ENCODE results near the gene KCP.

KCP gene

DNA sequence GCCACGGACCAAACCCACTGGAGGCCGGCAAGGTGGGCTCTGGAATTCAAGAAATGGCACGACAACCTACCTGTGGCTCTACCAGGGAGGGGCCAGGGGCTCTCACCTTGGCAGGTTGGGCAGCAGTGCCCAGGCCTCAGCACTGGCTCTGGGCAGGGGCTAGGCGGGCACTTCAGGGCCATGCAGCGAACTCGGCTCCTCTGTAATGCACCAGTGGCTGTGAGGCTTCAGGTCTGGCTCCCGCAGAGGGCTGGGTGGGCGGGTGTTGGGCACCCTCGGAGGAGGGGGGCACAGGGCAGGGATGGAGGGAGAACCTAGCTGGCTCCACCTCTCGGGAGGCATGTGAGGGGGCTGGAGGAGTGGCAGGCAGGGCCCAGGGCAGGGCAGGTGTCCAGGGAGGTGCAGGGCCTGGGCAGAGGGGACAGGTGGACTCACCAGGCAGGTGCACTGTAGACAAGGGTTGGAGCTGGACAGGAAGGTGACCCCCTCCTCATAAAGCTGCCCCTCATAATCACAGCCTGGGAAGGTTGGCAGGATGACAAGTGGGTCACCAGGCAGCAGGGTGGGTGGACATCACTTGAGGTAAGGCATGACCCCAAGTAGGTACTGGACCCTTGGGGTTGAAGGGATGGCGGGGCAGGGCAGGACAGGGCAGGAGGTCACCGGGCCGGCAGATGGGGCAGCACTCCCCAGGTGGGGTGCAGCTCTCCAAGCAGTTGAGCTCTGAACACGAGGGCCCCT, 6.7 kb downstream of the KCP start:
- TF ChIP-seq, protein P1, sequence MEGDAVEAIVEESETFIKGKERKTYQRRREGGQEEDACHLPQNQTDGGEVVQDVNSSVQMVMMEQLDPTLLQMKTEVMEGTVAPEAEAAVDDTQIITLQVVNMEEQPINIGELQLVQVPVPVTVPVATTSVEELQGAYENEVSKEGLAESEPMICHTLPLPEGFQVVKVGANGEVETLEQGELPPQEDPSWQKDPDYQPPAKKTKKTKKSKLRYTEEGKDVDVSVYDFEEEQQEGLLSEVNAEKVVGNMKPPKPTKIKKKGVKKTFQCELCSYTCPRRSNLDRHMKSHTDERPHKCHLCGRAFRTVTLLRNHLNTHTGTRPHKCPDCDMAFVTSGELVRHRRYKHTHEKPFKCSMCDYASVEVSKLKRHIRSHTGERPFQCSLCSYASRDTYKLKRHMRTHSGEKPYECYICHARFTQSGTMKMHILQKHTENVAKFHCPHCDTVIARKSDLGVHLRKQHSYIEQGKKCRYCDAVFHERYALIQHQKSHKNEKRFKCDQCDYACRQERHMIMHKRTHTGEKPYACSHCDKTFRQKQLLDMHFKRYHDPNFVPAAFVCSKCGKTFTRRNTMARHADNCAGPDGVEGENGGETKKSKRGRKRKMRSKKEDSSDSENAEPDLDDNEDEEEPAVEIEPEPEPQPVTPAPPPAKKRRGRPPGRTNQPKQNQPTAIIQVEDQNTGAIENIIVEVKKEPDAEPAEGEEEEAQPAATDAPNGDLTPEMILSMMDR (IDR thresholded peaks at IDR 0.05; ENCODE audit: insufficient read depth, low read depth, low read length, missing control alignments), result no peak
- no peak for DNase-seq (ENCODE audit: low read depth)

DNA sequence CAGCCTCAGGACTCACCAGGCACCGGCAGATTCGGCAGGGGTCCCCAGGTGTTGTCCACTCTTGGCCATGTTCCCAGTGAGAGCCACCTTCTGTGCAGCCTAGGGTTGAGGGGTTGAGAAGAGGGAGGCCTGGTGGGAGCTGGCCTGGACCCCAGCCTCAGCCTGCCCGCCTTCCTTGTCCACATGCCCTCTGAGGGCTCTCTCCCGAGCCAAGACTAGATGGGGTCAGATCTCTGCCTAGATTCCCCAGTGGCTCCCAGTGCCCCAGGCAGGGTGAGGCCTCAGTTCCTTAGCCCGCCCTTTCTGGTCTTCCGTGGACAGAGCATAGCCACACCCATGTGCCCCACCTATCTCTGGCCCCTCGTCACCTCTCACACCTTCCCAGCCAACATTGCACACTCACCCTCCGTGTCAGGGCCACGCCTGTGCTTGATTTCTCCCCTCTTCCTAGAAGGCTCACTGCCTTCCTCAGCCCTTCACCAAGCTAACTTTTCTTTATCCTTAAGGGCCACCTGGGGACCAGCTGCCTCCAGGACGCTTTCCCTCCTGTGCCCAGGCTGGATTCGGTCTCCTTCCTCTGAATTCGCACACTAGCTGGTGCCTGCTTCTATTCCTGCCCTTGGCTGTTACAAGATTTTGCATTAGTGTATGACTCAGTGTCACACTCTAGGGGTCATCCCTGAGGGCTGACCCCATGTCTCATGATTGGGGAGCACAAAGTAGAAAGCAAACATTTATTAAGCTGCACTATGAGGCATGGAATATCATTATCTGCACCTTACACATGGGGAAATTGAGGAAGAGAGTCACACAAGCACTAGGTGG, 7.5 kb downstream of the KCP start:
- DNase-seq (ENCODE audit: low read depth), result peak; percentile 30
- no peak overlapping the region for H3K4me3 ChIP-seq (ENCODE audit: low read length)
- TF ChIP-seq, protein P1 (IDR thresholded peaks at IDR 0.05; ENCODE audit: insufficient read depth, low read depth, low read length, missing control alignments), result no peak

More for the DNA sequence above, 6.7 kb downstream of the KCP start:
- H3K4me3 ChIP-seq (ENCODE audit: low read length), result no peak overlapping the region

DNA sequence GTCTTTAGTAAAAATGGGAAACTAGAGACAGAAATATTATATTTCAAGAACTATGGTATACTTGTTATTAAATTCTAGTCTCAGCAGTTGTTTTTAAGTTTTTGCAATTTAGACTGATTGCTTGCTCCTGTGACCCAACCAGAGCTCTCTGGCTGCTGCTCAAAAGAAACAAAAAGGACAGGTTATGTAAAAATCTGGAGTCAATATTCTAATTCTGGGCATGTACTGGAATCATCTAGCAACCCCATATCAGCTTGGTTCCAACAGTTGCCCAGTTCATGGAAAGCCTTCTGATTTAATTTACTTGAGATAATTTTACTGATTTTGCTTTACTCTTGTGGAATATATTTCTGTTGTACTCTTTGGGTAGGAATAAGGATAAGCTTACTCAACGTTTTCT, 10.3 kb downstream of the KCP start:
- no peak overlapping the region for H3K4me3 ChIP-seq (ENCODE audit: low read length)
- TF ChIP-seq, protein P1 (IDR thresholded peaks at IDR 0.05; ENCODE audit: insufficient read depth, low read depth, low read length, missing control alignments), result no peak
- no peak for DNase-seq (ENCODE audit: low read depth)

DNA sequence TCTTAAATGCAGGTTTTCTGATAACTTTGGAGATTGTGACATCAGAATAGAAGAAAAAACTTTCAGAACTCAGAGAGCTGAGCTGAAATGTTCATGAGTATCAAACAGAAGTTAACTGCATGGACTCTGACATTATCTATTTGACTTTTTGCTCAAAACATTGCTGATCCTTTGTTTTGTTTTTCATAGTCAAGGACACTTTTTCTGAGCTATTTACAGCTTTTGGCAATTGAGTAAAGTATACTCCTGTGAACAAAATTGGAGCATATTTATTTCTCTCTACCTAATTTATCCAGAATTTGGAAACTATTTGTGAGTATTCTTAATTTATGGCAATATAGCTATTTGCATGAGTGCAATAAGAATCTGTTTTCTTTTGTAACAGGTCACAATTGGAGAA, 11.1 kb downstream of the KCP start:
- H3K4me3 ChIP-seq (ENCODE audit: low read length), result no peak overlapping the region
- no peak for DNase-seq (ENCODE audit: low read depth)
- TF ChIP-seq, protein P1 (IDR thresholded peaks at IDR 0.05; ENCODE audit: insufficient read depth, low read depth, low read length, missing control alignments), result no peak

DNA sequence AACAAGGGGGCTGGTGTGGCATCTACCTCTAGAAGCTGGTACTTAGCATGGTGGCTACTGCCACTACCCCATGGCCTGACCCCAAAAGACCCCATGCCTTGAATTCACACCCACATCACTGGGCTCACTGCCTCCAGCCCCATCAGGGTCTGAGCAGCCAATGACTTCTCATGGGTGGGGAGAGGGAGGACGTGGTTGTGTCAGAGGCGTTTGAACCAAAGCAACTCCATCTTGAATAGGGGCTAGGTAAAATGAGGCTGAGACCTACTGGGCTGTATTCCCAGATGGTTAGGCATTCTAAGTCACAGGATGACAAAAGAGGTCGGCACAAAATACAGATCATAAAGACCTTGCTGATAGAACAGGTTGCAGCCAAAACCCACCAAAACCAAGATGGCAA, 15.2 kb downstream of the KCP start:
- TF ChIP-seq, protein P1 (IDR thresholded peaks at IDR 0.05; ENCODE audit: insufficient read depth, low read depth, low read length, missing control alignments), result no peak
- no peak for DNase-seq (ENCODE audit: low read depth)

DNA sequence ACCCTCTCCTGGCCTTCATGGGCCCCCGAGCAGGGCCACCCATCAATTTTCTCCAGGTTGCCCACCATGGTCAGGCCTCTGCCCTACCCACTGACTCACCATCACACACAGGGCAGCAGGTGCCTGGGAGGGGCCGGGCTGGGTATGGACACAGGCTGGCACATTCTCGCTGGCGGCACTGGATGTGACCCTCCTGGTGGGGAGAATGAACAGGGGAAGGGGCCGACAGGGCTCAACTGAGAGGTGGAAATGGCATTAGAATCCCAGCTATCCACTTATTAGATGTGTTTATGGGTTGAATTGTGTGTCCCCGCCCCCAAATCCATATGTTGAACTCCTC, 16.4 kb downstream of the KCP start:
- H3K4me3 ChIP-seq (ENCODE audit: low read length), result no peak overlapping the region
- TF ChIP-seq, protein P1 (IDR thresholded peaks at IDR 0.05; ENCODE audit: insufficient read depth, low read depth, low read length, missing control alignments), result no peak
- no peak for DNase-seq (ENCODE audit: low read depth)

More for the DNA sequence above, 15.2 kb downstream of the KCP start:
- no peak overlapping the region for H3K4me3 ChIP-seq (ENCODE audit: low read length)

Data from epithelial cell of esophagus (primary cell).